Upper lobe of right lung (tissue), 1 donor: ENCODE data around the gene PLCH2. TPM values are rescaled to one million over a fixed set of nuclear protein-coding genes. Genes with fewer than 3 reads are reported as not detected.

Source experiments
- ATAC-seq: fragments of 200-7000 bp; cut with Tn5 transposase; one replicate; pipeline ENCODE4 v1.9.1; 2020; ENCODE audit warnings: mild to moderate bottlenecking, moderate library complexity
- DNase-seq: peaks from one replicate; pipeline ENCODE4 v3.0.0-alpha.2; 2020
- H3K27ac ChIP-seq: fragments of 200-600 bp; one replicate; pipeline ENCODE4 v1.8.0; 2022
- H3K27me3 ChIP-seq: fragments of 200-600 bp; one replicate; pipeline ENCODE4 v1.8.0; 2022; ENCODE audit warnings: mild to moderate bottlenecking
- H3K36me3 ChIP-seq: fragments of 200-600 bp; one replicate; pipeline ENCODE4 v1.8.0; 2022
- H3K4me1 ChIP-seq: fragments of 200-600 bp; one replicate; pipeline ENCODE4 v1.8.0; 2022
- H3K4me3 ChIP-seq: fragments of 200-600 bp; one replicate; pipeline ENCODE4 v1.8.0; 2022; ENCODE audit warnings: mild to moderate bottlenecking
- H3K9me3 ChIP-seq: fragments of 200-600 bp; one replicate; pipeline ENCODE4 v1.8.0; 2022
- CTCF ChIP-seq: fragments of 200-600 bp; IDR thresholded peaks from one replicate; pipeline ENCODE4 v1.8.0; 2022; ENCODE audit warnings: antibody characterized with exemption
- intact Hi-C: fragments of 100-400 bp; cut with DNase I; formaldehyde crosslinking; loops from one replicate; pipeline ENCODE4 v1.11.0; 2022
- total RNA-seq: library from RNA; stranded (reverse); fragmentation: NEBNext Ultra II Directional; extraction: Animal tissue kit (Norgen Biotek cat#: 25700); gene quantifications from one replicate; pipeline ENCODE4 v1.2.1, GENCODE V29; 2021
- donor health status: DM: no; HTN: yes; CAD: no; lungs with severe emphysema.

Gene PLCH2
- total RNA-seq, 1 donor from 2014 or later: 2.4 TPM

DNA sequence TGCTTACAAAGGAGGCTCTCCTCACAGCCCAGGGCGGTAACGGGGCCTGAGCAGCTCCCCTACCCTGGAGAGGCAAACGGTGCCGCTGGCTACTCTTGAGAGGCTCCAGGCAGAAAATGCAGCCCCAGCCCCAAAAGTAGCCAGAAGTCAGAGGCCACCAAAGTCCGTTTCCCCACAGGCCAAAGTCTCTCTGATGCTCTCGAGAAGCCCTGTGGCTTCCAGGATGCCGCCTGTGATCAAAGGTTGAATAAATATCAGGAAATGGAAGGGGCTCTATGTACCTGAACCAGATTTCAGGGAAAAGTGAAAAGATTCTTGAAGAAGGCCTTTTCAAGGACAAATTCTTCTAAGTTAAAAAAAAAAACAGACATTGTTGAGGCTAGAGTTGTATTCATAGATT, 46.1 kb downstream of the PLCH2 start:
- ATAC-seq: no peak
- Histone ChIP-seq H3K4me1 (peaks cover 35% of the 10 kb centered on the region), H3K4me3 (no peak overlapping the region), H3K27ac (no peak overlapping the region), H3K27me3 (no peaks in the 10 kb centered on the region), H3K9me3 (no peaks in the 10 kb centered on the region), H3K36me3 (peaks cover 43% of the 10 kb centered on the region)
- DNase-seq: no peak
- intact Hi-C loops: no loop called here
- TF ChIP-seq CTCF: no peak

- Histone ChIP-seq H3K27ac (no peak overlapping the region), H3K9me3 (no peaks in the 10 kb centered on the region), H3K4me3 (peak overlapping the region; percentile 10), H3K36me3 (peaks cover 32% of the 10 kb centered on the region), H3K27me3 (no peaks in the 10 kb centered on the region), H3K4me1 (peaks cover 35% of the 10 kb centered on the region)
- ATAC-seq: no peak
- DNase-seq: no peak
- intact Hi-C loops: no loop called here
- TF ChIP-seq CTCF: no peak
These were observed 47.3 kb downstream of the PLCH2 start for GRCh38 chr1:2523191-2523890.

DNA sequence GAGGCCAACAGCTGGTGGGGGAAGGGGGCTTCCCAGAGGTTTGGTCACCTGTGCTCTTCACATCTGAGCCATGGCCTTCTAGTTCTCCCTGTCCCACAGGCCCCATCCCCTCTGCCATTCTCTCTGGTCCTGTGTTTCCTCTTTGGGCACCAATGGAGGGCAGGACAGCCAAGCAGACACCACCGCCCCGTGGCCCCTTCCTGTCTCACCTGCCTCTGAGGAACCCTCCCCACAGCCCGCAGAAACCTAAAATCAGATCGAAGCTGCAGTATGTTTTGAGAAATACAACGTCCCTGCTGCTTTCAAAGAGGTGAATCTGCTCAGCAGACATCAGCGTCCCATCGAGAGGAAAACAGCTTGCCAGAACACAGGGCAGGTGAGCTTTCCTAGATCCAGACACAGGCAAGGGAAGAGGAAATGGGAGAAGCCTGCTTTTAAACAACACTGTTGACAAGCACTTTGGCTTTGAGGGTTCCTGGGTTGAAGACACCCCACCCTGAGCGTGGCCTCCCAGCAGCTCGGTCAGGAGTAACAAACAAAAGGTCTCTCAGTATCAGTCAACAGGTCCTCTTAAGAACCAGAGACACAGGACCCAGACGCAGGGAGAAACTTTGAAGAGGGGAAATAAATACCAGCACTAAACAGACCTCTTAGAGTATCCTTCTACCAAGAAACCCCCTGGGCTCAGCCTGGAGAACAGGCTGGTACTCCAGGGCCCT, 48.0 kb downstream of the PLCH2 start:
- no peaks in the 10 kb centered on the region for H3K27me3 ChIP-seq
- intact Hi-C loops: no loop called here
- ATAC-seq: no peak
- H3K36me3 ChIP-seq: peaks cover 25% of the 10 kb centered on the region
- H3K4me1 ChIP-seq: peaks cover 41% of the 10 kb centered on the region
- TF ChIP-seq CTCF: no peak
- peak overlapping the region; percentile 10 for H3K4me3 ChIP-seq
- DNase-seq: no peak
- no peaks in the 10 kb centered on the region for H3K9me3 ChIP-seq
- no peak overlapping the region for H3K27ac ChIP-seq

- Histone ChIP-seq H3K9me3 (no peaks in the 10 kb centered on the region), H3K4me3 (peak overlapping the region; percentile 95), H3K27ac (peak overlapping the region; percentile 66), H3K4me1 (peaks cover 51% of the 10 kb centered on the region), H3K27me3 (peaks cover 4% of the 10 kb centered on the region), H3K36me3 (peaks cover 11% of the 10 kb centered on the region)
- TF ChIP-seq CTCF: no peak
- DNase-seq (no peak), ATAC-seq (no peak)
- intact Hi-C loops: no loop called here
These were observed 49.5 kb downstream of the PLCH2 start for GRCh38 chr1:2525572-2525919.

DNA sequence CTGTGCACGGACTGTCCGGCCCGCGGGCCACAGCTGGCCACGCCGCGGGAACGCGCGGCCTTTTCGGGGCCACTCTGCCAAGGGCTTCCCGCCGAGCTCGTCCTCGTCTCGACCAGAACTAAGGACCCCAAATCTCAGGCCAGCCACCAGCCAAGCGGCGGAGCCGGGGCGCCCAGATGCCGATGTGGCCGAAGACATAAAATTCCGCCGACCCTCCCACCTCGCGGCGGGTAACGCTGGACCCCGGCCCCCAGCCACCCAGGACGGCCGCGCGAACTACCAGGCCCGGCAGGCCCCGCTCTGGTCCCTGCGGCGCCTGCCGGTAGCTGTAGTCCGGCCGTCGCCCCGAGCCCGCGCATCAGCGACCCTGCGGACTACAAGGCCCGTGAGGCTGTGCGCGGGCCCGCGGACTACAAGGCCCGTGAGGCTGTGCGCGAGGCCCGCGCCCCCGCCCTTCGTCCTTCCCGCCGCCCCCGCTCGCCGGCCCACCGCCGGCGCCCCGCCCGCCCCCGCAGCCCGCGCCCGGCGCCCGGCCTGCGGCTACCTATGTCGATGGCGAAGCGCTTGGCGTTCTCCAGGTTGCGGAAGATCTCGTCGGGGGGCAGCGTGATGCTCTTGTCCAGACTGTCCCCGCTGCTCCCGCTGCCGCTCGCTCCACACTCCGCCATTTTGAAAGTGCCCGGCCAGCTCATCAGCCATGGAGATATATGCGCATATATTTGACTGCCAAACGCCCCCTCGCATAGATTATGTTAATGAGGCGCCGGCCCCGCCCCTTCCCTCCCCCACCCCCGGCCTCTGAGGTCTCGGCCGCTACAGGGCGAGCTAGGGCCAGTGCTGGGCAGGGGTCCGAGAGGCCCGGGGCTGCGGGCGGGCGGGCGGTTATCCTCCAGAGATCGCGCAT, 50.1 kb downstream of the PLCH2 start, which contains the start of gene PANK4:
TSS of gene PANK4 (minus strand) at position 677 of the 904 bp plus-strand sequence. CDS start at position 668, 9 bp downstream.
- Histone ChIP-seq H3K9me3 (no peaks in the 10 kb centered on the region), H3K36me3 (peaks cover 5% of the 10 kb centered on the region), H3K27me3 (peaks cover 10% of the 10 kb centered on the region), H3K4me3 (peak within 1 kb of the TSS; percentile 95), H3K4me1 (peaks cover 56% of the 10 kb centered on the region), H3K27ac (peak within 1 kb of the TSS; percentile 75)
- ATAC-seq (peak; percentile 94), DNase-seq (peak; percentile 97)
- intact Hi-C loops: no loop called here
- TF ChIP-seq CTCF: no peak
